GM19239 (cell line): ENCODE results near the gene ITPR3.
"Not testable (repeated sequence)": the region's sequence is repeated elsewhere in the genome, so short reads cannot be mapped to it uniquely, and the experiment has no call there.

Experiments used
- DNase-seq: peaks from one replicate; pipeline ENCODE4 v3.0.0; 2011; ENCODE audit warnings: low spot score; ENCODE audit not compliant: insufficient read length
- FAIRE-seq: peaks from 2 replicates; lab custom pipeline; 2011; peaks lifted over from hg19 to GRCh38; lab: Jason Lieb, UNC

The ITPR3 gene

GRCh38 chr6:33590531-33591198 is 30.5 kb upstream of the ITPR3 start:
- no peak for DNase-seq
- FAIRE-seq: peak; percentile 8

- DNase-seq: no peak
- FAIRE-seq: no peak
Measured at GRCh38 chr6:33591424-33592032, 29.6 kb upstream of the ITPR3 start.

- FAIRE-seq (no peak), DNase-seq (no peak)
Measured at GRCh38 chr6:33592280-33592594, 28.9 kb upstream of the ITPR3 start.

GRCh38 chr6:33592595-33593413 is 28.3 kb upstream of the ITPR3 start:
- FAIRE-seq (peak; percentile 92), DNase-seq (peak; percentile 59)

- no peak for FAIRE-seq
- DNase-seq: no peak
Measured at GRCh38 chr6:33593414-33593727, 27.8 kb upstream of the ITPR3 start.

- DNase-seq (no peak), FAIRE-seq (no peak)
Measured at GRCh38 chr6:33595001-33595846, 25.9 kb upstream of the ITPR3 start.

- not testable (repeated sequence) for DNase-seq
Measured at GRCh38 chr6:33596894-33597293, 24.2 kb upstream of the ITPR3 start.

GRCh38 chr6:33597551-33598322 is 23.4 kb upstream of the ITPR3 start:
- DNase-seq: no peak

More at GRCh38 chr6:33596894-33597293, 24.2 kb upstream of the ITPR3 start:
- FAIRE-seq: not testable (repeated sequence)

GRCh38 chr6:33599413-33599938 is 21.6 kb upstream of the ITPR3 start:
- no peak for DNase-seq
- FAIRE-seq: no peak

More at GRCh38 chr6:33597551-33598322, 23.4 kb upstream of the ITPR3 start:
- no peak for FAIRE-seq

- FAIRE-seq (no peak), DNase-seq (no peak)
Measured at GRCh38 chr6:33600761-33601160, 20.4 kb upstream of the ITPR3 start.

- no peak for DNase-seq
- FAIRE-seq: no peak
Measured at GRCh38 chr6:33602180-33602579, 18.9 kb upstream of the ITPR3 start.

- DNase-seq (no peak), FAIRE-seq (no peak)
Measured at GRCh38 chr6:33604941-33605854, 15.9 kb upstream of the ITPR3 start.

GRCh38 chr6:33606642-33607041 is 14.5 kb upstream of the ITPR3 start:
- DNase-seq (no peak), FAIRE-seq (no peak)

- no peak for FAIRE-seq
- DNase-seq: no peak
Measured at GRCh38 chr6:33607126-33607783, 13.9 kb upstream of the ITPR3 start.

- FAIRE-seq (peak; percentile 23), DNase-seq (no peak)
Measured at GRCh38 chr6:33607784-33608161, 13.3 kb upstream of the ITPR3 start.

- DNase-seq (no peak), FAIRE-seq (no peak)
Measured at GRCh38 chr6:33609019-33609418, 12.1 kb upstream of the ITPR3 start.

GRCh38 chr6:33609528-33609927 is 11.6 kb upstream of the ITPR3 start:
- no peak for DNase-seq
- no peak for FAIRE-seq

GRCh38 chr6:33610067-33610466 is 11.1 kb upstream of the ITPR3 start:
- DNase-seq (no peak), FAIRE-seq (no peak)
